Bronchial epithelial cell (primary cell): ENCODE data around the gene PRUNE1. TPM values are rescaled to one million over a fixed set of nuclear protein-coding genes. Genes with fewer than 3 reads are reported as not detected.
A peak's percentile ranks its signal among the peaks of the same experiment; 100 is the strongest.

Source experiments
- DNase-seq: peaks from one replicate; pipeline ENCODE4 v3.0.0-alpha.2; 2010; ENCODE audit warnings: low read depth
- FAIRE-seq: peaks from 2 replicates; lab custom pipeline; 2011; peaks lifted over from hg19 to GRCh38; lab: Jason Lieb, UNC
- H3K27me3 ChIP-seq: 2 replicates; pipeline ENCODE4 v1.5.1; 2011; ENCODE audit warnings: low read length; ENCODE audit not compliant: control insufficient read depth, insufficient read depth
- H3K36me3 ChIP-seq: 2 replicates; pipeline ENCODE4 v1.5.1; 2011; ENCODE audit warnings: low read length; ENCODE audit not compliant: control insufficient read depth, insufficient read depth
- H3K4me3 ChIP-seq: 2 replicates; pipeline ENCODE4 v1.5.1; 2011; ENCODE audit warnings: mild to moderate bottlenecking, low read depth, low read length, control low read depth
- CTCF ChIP-seq: IDR thresholded peaks from 2 replicates; pipeline ENCODE4 v1.5.1; 2011; ENCODE audit warnings: mild to moderate bottlenecking, moderate library complexity, low read length, control low read depth, inconsistent platforms; ENCODE audit not compliant: insufficient read depth, severe bottlenecking
- total RNA-seq: library from RNA; depleted of rRNA; stranded (reverse); fragments of >200 nt; gene quantifications from 2 replicates; pipeline ENCODE4 v1.2.1, GENCODE V29; 2014

PRUNE1 gene
- total RNA-seq, 1 donor from 2014 or later = 6.6 TPM

GRCh38 chr1:151006327-151007052, 1.8 kb upstream of the PRUNE1 start, which contains the start of gene MINDY1:
Gene MINDY1 (minus strand): TSS chr1:151006902. CDS start chr1:151002617, 4,285 bp downstream.
- Histone ChIP-seq H3K27me3 (no peaks in the 10 kb centered on the region), H3K4me3 (peak within 1 kb of the TSS; percentile 46), H3K36me3 (no peaks in the 10 kb centered on the region)
- no peak for FAIRE-seq
- peak; percentile 62 for TF ChIP-seq CTCF
- peak; percentile 73 for DNase-seq

GRCh38 chr1:151007853-151008243, 401 bp upstream of the PRUNE1 start:
- no peaks in the 10 kb centered on the region for H3K27me3 ChIP-seq
- FAIRE-seq = no peak
- TF ChIP-seq CTCF = no peak
- H3K4me3 ChIP-seq = no peak overlapping the region
- no peak for DNase-seq
- no peaks in the 10 kb centered on the region for H3K36me3 ChIP-seq

GRCh38 chr1:151009206-151009587, 948 bp downstream of the PRUNE1 start:
- H3K27me3 ChIP-seq = no peaks in the 10 kb centered on the region
- H3K4me3 ChIP-seq = peak overlapping the region; percentile 78
- DNase-seq (no peak), FAIRE-seq (no peak)
- TF ChIP-seq CTCF = no peak
- no peaks in the 10 kb centered on the region for H3K36me3 ChIP-seq

GRCh38 chr1:151009674-151010345, 1.6 kb downstream of the PRUNE1 start:
- TF ChIP-seq CTCF = no peak
- Histone ChIP-seq H3K36me3 (no peaks in the 10 kb centered on the region), H3K4me3 (no peak overlapping the region), H3K27me3 (no peaks in the 10 kb centered on the region)
- FAIRE-seq (no peak), DNase-seq (no peak)

- DNase-seq (no peak), FAIRE-seq (no peak)
- Histone ChIP-seq H3K4me3 (no peak overlapping the region), H3K27me3 (no peaks in the 10 kb centered on the region), H3K36me3 (no peaks in the 10 kb centered on the region)
- no peak for TF ChIP-seq CTCF
Measured at GRCh38 chr1:151010346-151010726, 2.1 kb downstream of the PRUNE1 start.
